HepG2 (cell line): ENCODE results near the gene PPAT. TPM values are rescaled to one million over a fixed set of nuclear protein-coding genes. Genes with fewer than 3 reads are reported as not detected.

Source experiments
- CBX2 ChIP-seq, 2 experiments: fragments of 200-600 bp in 1 of 2; sonication (generic); formaldehyde crosslinking in 1 of 2; IDR thresholded peaks; 2 replicates each; pipeline versions ENCODE4 v1.7.0 to v1.8.1; 2018 to 2022; ENCODE audit warnings: low read depth in 2 of 2, low read length in 1 of 2, mild to moderate bottlenecking in 1 of 2, missing genetic modification reagents in 1 of 2
- EEA1 ChIP-seq: sonication (generic); formaldehyde crosslinking; IDR thresholded peaks from 2 replicates; pipeline ENCODE4 v1.5.1; 2020; ENCODE audit warnings: mild to moderate bottlenecking, missing genetic modification reagents, borderline replicate concordance
- ELF4 ChIP-seq: sonication (generic); formaldehyde crosslinking; IDR thresholded peaks from 2 replicates; pipeline ENCODE4 v1.5.0; 2020; ENCODE audit warnings: missing genetic modification reagents, mild to moderate bottlenecking, moderate library complexity, borderline replicate concordance
- KLF9 ChIP-seq: IDR thresholded peaks from 2 replicates; pipeline ENCODE4 v1.6.1; 2016; ENCODE audit warnings: low read depth
- MAF1 ChIP-seq: sonication (generic); formaldehyde crosslinking; IDR thresholded peaks from 2 replicates; pipeline ENCODE4 v1.5.0; 2020; ENCODE audit warnings: missing genetic modification reagents, borderline replicate concordance
- MAFF ChIP-seq: IDR thresholded peaks from 2 replicates; pipeline ENCODE4 v1.6.1; 2011; ENCODE audit warnings: low read depth, low read length, improper control_type of control experiment
- MED13 ChIP-seq: sonication (generic); formaldehyde crosslinking; IDR thresholded peaks from 2 replicates; pipeline ENCODE4 v1.5.0; 2020; ENCODE audit warnings: missing genetic modification reagents
- NCOA5 ChIP-seq: sonication (generic); formaldehyde crosslinking; IDR thresholded peaks from 2 replicates; pipeline ENCODE4 v1.4.0; 2020; ENCODE audit warnings: missing genetic modification reagents
- NR2C2 ChIP-seq: sonication (generic); formaldehyde crosslinking; IDR thresholded peaks from 2 replicates; pipeline ENCODE4 v1.4.0; 2020; ENCODE audit warnings: missing genetic modification reagents, mild to moderate bottlenecking, moderate library complexity, borderline replicate concordance
- POLR2AphosphoS5 ChIP-seq: IDR thresholded peaks from 2 replicates; pipeline ENCODE4 v1.6.1; 2012; ENCODE audit warnings: low read depth, low read length
- RBM22 ChIP-seq: fragments of 200-400 bp; formaldehyde crosslinking; optimal IDR thresholded peaks from 2 replicates; pipeline ENCODE3; 2017; ENCODE audit warnings: mild to moderate bottlenecking, low read length, moderate library complexity
- RFXANK ChIP-seq: IDR thresholded peaks from 2 replicates; pipeline ENCODE4 v1.6.1; 2016
- RFXAP ChIP-seq: sonication (generic); formaldehyde crosslinking; IDR thresholded peaks from 2 replicates; pipeline ENCODE4 v1.4.0; 2020; ENCODE audit warnings: missing genetic modification reagents, borderline replicate concordance
- RNF2 ChIP-seq: fragments of 450-650 bp; conservative IDR thresholded peaks from 2 replicates; pipeline ENCODE4 v1.6.1; 2016; ENCODE audit warnings: low read depth
- TCF7L2 ChIP-seq: IDR thresholded peaks from 2 replicates; pipeline ENCODE4 v1.6.1; 2011; ENCODE audit warnings: mild to moderate bottlenecking, low read depth, low read length, moderate library complexity
- ZNF235 ChIP-seq: sonication (generic); formaldehyde crosslinking; IDR thresholded peaks from 2 replicates; pipeline ENCODE4 v1.8.1; 2023; ENCODE audit warnings: mild to moderate bottlenecking, missing genetic modification reagents, borderline replicate concordance
- ZNF557 ChIP-seq: sonication (generic); formaldehyde crosslinking; IDR thresholded peaks from 2 replicates; pipeline ENCODE4 v1.4.0; 2020; ENCODE audit warnings: missing genetic modification reagents
- ZNF577 ChIP-seq: sonication (generic); formaldehyde crosslinking; IDR thresholded peaks from 2 replicates; pipeline ENCODE4 v1.4.0; 2020; ENCODE audit warnings: mild to moderate bottlenecking, low read depth, missing genetic modification reagents, borderline replicate concordance
- ZNF75D ChIP-seq: sonication (generic); formaldehyde crosslinking; IDR thresholded peaks from 2 replicates; pipeline ENCODE4 v1.8.1; 2023; ENCODE audit warnings: missing genetic modification reagents, mild to moderate bottlenecking, borderline replicate concordance
- polyA plus RNA-seq, 8 experiments: library from polyadenylated mRNA; depleted of rRNA in 3 of 8; stranded (reverse) in 7 of 8; unstranded in 1 of 8; fragments of >200 nt; fragmentation: Illumina TruSeq in 4 of 8; extraction: Trizol in 4 of 8; gene quantifications; 2 replicates each; pipeline versions ENCODE4 v1.2.1 to v1.2.3, GENCODE V29; 2011 to 2016; ENCODE audit warnings: low read depth in 4 of 8, missing spikeins in 1 of 8, mixed read lengths in 1 of 8; ENCODE audit not compliant: insufficient read depth in 1 of 8
- total RNA-seq, 5 experiments: library from RNA; depleted of rRNA; stranded (reverse); fragments of >200 nt; fragmentation: Illumina TruSeq; extraction: Trizol; gene quantifications; 2 replicates each; pipeline ENCODE4 v1.2.3, GENCODE V29; 2016; ENCODE audit warnings: low read depth in 1 of 5
- TF ChIP-seq, protein P1 (sequence below): sonication (generic); formaldehyde crosslinking; IDR thresholded peaks from 2 replicates; pipeline ENCODE4 v1.8.0; 2022; ENCODE audit warnings: mild to moderate bottlenecking, missing genetic modification reagents; ENCODE audit not compliant: insufficient replicate concordance
- TF ChIP-seq, protein P2 (sequence below): fragments of 450-650 bp; IDR thresholded peaks from 2 replicates; pipeline ENCODE4 v1.6.1; 2017
- TF ChIP-seq, protein P3 (sequence below): sonication (generic); formaldehyde crosslinking; IDR thresholded peaks from 2 replicates; pipeline ENCODE4 v1.4.0; 2020; ENCODE audit warnings: missing genetic modification reagents, borderline replicate concordance
- TF ChIP-seq, protein P4 (sequence below): sonication (generic); formaldehyde crosslinking; IDR thresholded peaks from 2 replicates; pipeline ENCODE4 v1.4.0; 2020; ENCODE audit warnings: mild to moderate bottlenecking, missing genetic modification reagents, borderline replicate concordance

The PPAT gene
- total and polyA plus RNA-seq, 2 of the 13 experiments (the other 11 are each of a cell fraction or from before 2014, with no cell fraction given) = 16.9 to 62.6 TPM

DNA sequence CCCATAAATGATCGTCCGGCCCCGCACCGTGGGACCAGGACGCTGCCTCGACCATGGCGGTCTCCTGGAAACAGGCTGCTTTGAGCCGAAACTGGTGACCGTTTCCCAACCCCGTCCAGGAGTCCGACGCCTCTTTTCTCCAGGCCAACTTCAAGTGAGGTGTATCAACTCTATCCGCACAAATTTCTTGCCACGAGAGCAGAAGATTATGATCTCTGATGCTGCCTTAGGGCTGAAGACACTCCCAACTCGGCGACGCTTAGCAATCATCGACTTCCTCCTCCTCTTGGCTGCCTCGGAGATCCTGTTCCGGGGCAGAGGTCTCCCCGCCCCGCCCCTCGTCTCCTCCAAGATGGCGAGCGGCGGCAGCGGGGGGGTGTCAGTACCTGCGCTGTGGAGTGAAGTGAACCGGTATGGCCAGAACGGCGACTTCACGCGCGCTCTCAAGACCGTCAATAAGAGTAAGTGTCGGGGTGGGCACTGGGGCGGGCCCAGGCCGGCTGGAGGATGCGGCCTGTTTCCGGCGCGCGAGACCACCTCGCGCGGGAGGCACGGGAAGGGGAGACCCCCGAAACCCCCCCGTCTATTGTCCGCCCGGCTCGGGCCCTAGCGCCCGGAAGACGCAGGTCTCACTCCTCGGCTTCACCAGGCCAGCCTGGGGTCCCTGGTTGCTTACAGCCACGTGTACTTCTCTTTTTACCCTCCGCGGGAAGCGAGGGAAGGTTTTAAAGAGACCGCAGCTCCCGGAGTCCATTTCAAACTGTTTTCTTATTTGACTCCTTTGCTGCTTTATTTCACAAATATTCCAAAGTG is 32.1 kb upstream of the PPAT start, which contains the start of gene SRP72 (continued):
- TF ChIP-seq, protein P1, sequence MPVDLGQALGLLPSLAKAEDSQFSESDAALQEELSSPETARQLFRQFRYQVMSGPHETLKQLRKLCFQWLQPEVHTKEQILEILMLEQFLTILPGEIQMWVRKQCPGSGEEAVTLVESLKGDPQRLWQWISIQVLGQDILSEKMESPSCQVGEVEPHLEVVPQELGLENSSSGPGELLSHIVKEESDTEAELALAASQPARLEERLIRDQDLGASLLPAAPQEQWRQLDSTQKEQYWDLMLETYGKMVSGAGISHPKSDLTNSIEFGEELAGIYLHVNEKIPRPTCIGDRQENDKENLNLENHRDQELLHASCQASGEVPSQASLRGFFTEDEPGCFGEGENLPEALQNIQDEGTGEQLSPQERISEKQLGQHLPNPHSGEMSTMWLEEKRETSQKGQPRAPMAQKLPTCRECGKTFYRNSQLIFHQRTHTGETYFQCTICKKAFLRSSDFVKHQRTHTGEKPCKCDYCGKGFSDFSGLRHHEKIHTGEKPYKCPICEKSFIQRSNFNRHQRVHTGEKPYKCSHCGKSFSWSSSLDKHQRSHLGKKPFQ (CRISPR knock-in tag) = no peak
- TF ChIP-seq, protein P2, sequence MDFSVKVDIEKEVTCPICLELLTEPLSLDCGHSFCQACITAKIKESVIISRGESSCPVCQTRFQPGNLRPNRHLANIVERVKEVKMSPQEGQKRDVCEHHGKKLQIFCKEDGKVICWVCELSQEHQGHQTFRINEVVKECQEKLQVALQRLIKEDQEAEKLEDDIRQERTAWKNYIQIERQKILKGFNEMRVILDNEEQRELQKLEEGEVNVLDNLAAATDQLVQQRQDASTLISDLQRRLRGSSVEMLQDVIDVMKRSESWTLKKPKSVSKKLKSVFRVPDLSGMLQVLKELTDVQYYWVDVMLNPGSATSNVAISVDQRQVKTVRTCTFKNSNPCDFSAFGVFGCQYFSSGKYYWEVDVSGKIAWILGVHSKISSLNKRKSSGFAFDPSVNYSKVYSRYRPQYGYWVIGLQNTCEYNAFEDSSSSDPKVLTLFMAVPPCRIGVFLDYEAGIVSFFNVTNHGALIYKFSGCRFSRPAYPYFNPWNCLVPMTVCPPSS = no peak
- TF ChIP-seq MED13 (CRISPR knock-in tag) = no peak
- no peak for TF ChIP-seq EEA1 (CRISPR knock-in tag)
- no peak for TF ChIP-seq CBX2 (IDR thresholded peaks at IDR 0.05; ENCODE audit: low read depth, low read length)
- TF ChIP-seq CBX2 (CRISPR knock-in tag; IDR thresholded peaks at IDR 0.05; ENCODE audit: low read depth) = no peak
- 0 out of 2 replicates have a peak, but pooled peaks have one; percentile 47 for TF ChIP-seq KLF9 (CRISPR knock-in tag)
- TF ChIP-seq MAF1 = no peak
- no peak; the same call in 1 of the 2 replicates for TF ChIP-seq ELF4 (CRISPR knock-in tag)
- no peak for TF ChIP-seq TCF7L2
- TF ChIP-seq RFXAP (CRISPR knock-in tag) = no peak
- TF ChIP-seq, protein P3, sequence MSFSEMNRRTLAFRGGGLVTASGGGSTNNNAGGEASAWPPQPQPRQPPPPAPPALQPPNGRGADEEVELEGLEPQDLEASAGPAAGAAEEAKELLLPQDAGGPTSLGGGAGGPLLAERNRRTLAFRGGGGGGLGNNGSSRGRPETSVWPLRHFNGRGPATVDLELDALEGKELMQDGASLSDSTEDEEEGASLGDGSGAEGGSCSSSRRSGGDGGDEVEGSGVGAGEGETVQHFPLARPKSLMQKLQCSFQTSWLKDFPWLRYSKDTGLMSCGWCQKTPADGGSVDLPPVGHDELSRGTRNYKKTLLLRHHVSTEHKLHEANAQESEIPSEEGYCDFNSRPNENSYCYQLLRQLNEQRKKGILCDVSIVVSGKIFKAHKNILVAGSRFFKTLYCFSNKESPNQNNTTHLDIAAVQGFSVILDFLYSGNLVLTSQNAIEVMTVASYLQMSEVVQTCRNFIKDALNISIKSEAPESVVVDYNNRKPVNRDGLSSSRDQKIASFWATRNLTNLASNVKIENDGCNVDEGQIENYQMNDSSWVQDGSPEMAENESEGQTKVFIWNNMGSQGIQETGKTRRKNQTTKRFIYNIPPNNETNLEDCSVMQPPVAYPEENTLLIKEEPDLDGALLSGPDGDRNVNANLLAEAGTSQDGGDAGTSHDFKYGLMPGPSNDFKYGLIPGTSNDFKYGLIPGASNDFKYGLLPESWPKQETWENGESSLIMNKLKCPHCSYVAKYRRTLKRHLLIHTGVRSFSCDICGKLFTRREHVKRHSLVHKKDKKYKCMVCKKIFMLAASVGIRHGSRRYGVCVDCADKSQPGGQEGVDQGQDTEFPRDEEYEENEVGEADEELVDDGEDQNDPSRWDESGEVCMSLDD (CRISPR knock-in tag) = no peak
- TF ChIP-seq RBM22 = no peak
- TF ChIP-seq MAFF = no peak
- no peak for TF ChIP-seq ZNF75D (CRISPR knock-in tag)
- TF ChIP-seq ZNF557 (CRISPR knock-in tag) = no peak
- TF ChIP-seq NR2C2 = peak; percentile 99
- TF ChIP-seq NCOA5 = no peak
- no peak for TF ChIP-seq ZNF577 (CRISPR knock-in tag)
- TF ChIP-seq, protein P4, sequence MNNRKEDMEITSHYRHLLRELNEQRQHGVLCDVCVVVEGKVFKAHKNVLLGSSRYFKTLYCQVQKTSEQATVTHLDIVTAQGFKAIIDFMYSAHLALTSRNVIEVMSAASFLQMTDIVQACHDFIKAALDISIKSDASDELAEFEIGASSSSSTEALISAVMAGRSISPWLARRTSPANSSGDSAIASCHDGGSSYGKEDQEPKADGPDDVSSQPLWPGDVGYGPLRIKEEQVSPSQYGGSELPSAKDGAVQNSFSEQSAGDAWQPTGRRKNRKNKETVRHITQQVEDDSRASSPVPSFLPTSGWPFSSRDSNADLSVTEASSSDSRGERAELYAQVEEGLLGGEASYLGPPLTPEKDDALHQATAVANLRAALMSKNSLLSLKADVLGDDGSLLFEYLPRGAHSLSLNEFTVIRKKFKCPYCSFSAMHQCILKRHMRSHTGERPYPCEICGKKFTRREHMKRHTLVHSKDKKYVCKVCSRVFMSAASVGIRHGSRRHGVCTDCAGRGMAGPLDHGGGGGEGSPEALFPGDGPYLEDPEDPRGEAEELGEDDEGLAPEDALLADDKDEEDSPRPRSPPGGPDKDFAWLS (CRISPR knock-in tag) = no peak
- no peak for TF ChIP-seq RNF2
- peak; percentile 98 for TF ChIP-seq POLR2AphosphoS5
- TF ChIP-seq RFXANK (CRISPR knock-in tag) = 0 out of 2 replicates have a peak, but pooled peaks have one; percentile 42
- 0 out of 2 replicates have a peak, but pooled peaks have one; percentile 29 for TF ChIP-seq ZNF235 (CRISPR knock-in tag)
